Stimulated activated CD8-positive, alpha-beta memory T cell treated with anti-CD3 and anti-CD28 coated beads, Interleukin-15, amount 100 ng/mL, for 1 hour (primary cell): ENCODE measurements around the gene TADA3.
"Not testable (repeated sequence)": the region's sequence is repeated elsewhere in the genome, so short reads cannot be mapped to it uniquely, and the experiment has no call there.

Experiments
- DNase-seq: peaks from one replicate; pipeline ENCODE4 v3.0.0-alpha.2; 2020; ENCODE audit warnings: low read depth

Gene TADA3

GRCh38 chr3:9783954-9784353, 8.3 kb downstream of the TADA3 start:
- no peak for DNase-seq

- DNase-seq: no peak
Measured at GRCh38 chr3:9782770-9783169, 9.5 kb downstream of the TADA3 start.

- no peak for DNase-seq
Measured at GRCh38 chr3:9781978-9782603, 10.2 kb downstream of the TADA3 start.

- DNase-seq: no peak
Measured at GRCh38 chr3:9781551-9781950, 10.7 kb downstream of the TADA3 start.

GRCh38 chr3:9780910-9781309, 11.4 kb downstream of the TADA3 start:
- DNase-seq: no peak

- DNase-seq: no peak
Measured at GRCh38 chr3:9780458-9780812, 11.8 kb downstream of the TADA3 start.

- DNase-seq: no peak
Measured at GRCh38 chr3:9779721-9780457, 12.4 kb downstream of the TADA3 start.

GRCh38 chr3:9779075-9779593, 13.1 kb downstream of the TADA3 start:
- DNase-seq: no peak

- no peak for DNase-seq
Measured at GRCh38 chr3:9778143-9779074, 13.9 kb downstream of the TADA3 start.

GRCh38 chr3:9777694-9778021, 14.6 kb downstream of the TADA3 start:
- DNase-seq: no peak

GRCh38 chr3:9776896-9777693, 15.2 kb downstream of the TADA3 start:
- no peak for DNase-seq

GRCh38 chr3:9771007-9771406, 21.3 kb downstream of the TADA3 start:
- not testable (repeated sequence) for DNase-seq

- DNase-seq: no peak
Measured at GRCh38 chr3:9770276-9770812, 21.9 kb downstream of the TADA3 start.

GRCh38 chr3:9769426-9770275, 22.6 kb downstream of the TADA3 start, which contains the start of gene CAMK1:
CAMK1 (minus strand) TSS chr3:9769947; CDS start chr3:9767749, 2,198 bp downstream.
- no peak for DNase-seq

GRCh38 chr3:9769012-9769411, 23.3 kb downstream of the TADA3 start:
- no peak for DNase-seq

GRCh38 chr3:9768141-9768775, 24.0 kb downstream of the TADA3 start:
- no peak for DNase-seq

GRCh38 chr3:9767418-9767817, 24.9 kb downstream of the TADA3 start:
- no peak for DNase-seq

GRCh38 chr3:9765865-9766264, 26.4 kb downstream of the TADA3 start:
- DNase-seq: no peak

GRCh38 chr3:9762871-9763270, 29.4 kb downstream of the TADA3 start:
- DNase-seq: no peak

GRCh38 chr3:9761919-9762318, 30.4 kb downstream of the TADA3 start:
- DNase-seq: no peak
